GM12878 (cell line): ENCODE data around the gene STK38. TPM values are rescaled to one million over a fixed set of nuclear protein-coding genes. Genes with fewer than 3 reads are reported as not detected.
A peak's percentile ranks its signal among the peaks of the same experiment; 100 is the strongest.

ENCODE experiments used
- ATAC-seq: fragments of 200-7000 bp; cut with Tn5 transposase; 3 replicates; pipeline ENCODE4 v1.9.1; 2020; ENCODE audit warnings: mild to moderate bottlenecking, moderate library complexity
- BruUV-seq: library from RNA; stranded (reverse); fragments of 400-500 nt; replicated peaks from 2 replicates; lab custom pipeline; 2021; lab: Mats Ljungman, UMichigan
- CTCF ChIA-PET: fragments of 300-600 bp; sonication (Branson Sonifier 250); formaldehyde crosslinking; extraction: SDS; loops from one replicate; lab custom pipeline; 2021; ENCODE audit warnings: inconsistent platforms; lab: Yijun Ruan, JAX
- POLR2A ChIA-PET: fragments of 350-600 bp; formaldehyde crosslinking; extraction: SDS; loops from one replicate; lab custom pipeline; 2021; ENCODE audit warnings: inconsistent platforms; lab: Charles Lee
- RAD21 ChIA-PET: fragments of 300-600 bp; sonication (Branson Sonifier 250); formaldehyde crosslinking; loops from one replicate; lab custom pipeline; 2023; ENCODE audit warnings: antibody characterized with exemption; ENCODE audit not compliant: unreplicated experiment; lab: Charles Lee
- SMC1A ChIA-PET: fragments of 300-600 bp; sonication (Branson Sonifier 250); formaldehyde crosslinking; loops from one replicate; lab custom pipeline; 2023; ENCODE audit not compliant: unreplicated experiment, uncharacterized antibody; lab: Charles Lee
- DNase-seq: peaks from one replicate; pipeline ENCODE4 v3.0.0-alpha.2; 2011; ENCODE audit warnings: low read depth, low spot score
- FAIRE-seq: peaks from 3 replicates; lab custom pipeline; 2011; peaks lifted over from hg19 to GRCh38; lab: Jason Lieb, UNC
- H2AFZ ChIP-seq: 2 replicates; pipeline ENCODE4 v1.6.0; 2011; ENCODE audit warnings: low read depth, low read length, control low read depth; ENCODE audit not compliant: control insufficient read depth
- H3K27ac ChIP-seq: 2 replicates; pipeline ENCODE4 v1.5.1; 2011; ENCODE audit warnings: control low read depth; ENCODE audit not compliant: control insufficient read depth, insufficient read depth
- H3K27me3 ChIP-seq, 2 experiments: replicated peaks in 1 of 2; 2 replicates each; pipeline versions ENCODE4 v1.6.0 to v1.6.1; 2011; ENCODE audit warnings: low read length in 1 of 2; ENCODE audit not compliant: control insufficient read depth in 2 of 2, insufficient read depth in 2 of 2
- H3K36me3 ChIP-seq, 2 experiments: 2 replicates each; pipeline ENCODE4 v1.5.1; 2011; ENCODE audit warnings: low read length in 1 of 2; ENCODE audit not compliant: control insufficient read depth in 2 of 2, insufficient read depth in 2 of 2
- H3K4me1 ChIP-seq: 2 replicates; pipeline ENCODE4 v1.6.1; 2011; ENCODE audit warnings: mild to moderate bottlenecking, low read length, moderate library complexity, mixed read lengths; ENCODE audit not compliant: control insufficient read depth, insufficient read depth
- H3K4me2 ChIP-seq: 2 replicates; pipeline ENCODE4 v1.6.0; 2011; ENCODE audit warnings: control low read depth; ENCODE audit not compliant: control insufficient read depth, insufficient read depth
- H3K4me3 ChIP-seq: fragments of 200-600 bp; sonication (generic); 2 replicates; pipeline ENCODE4 v1.5.1; 2016
- H3K79me2 ChIP-seq: 2 replicates; pipeline ENCODE4 v1.6.0; 2011; ENCODE audit warnings: low read length; ENCODE audit not compliant: control insufficient read depth, insufficient read depth
- H3K9ac ChIP-seq: 2 replicates; pipeline ENCODE4 v1.8.0; 2011; ENCODE audit warnings: low read length, control low read depth, mixed read lengths; ENCODE audit not compliant: control insufficient read depth, insufficient read depth
- H3K9me3 ChIP-seq: replicated peaks from 3 replicates; pipeline ENCODE4 v1.5.1; 2011; ENCODE audit warnings: mild to moderate bottlenecking, low read length; ENCODE audit not compliant: control insufficient read depth, insufficient read depth
- H4K20me1 ChIP-seq: 2 replicates; pipeline ENCODE4 v1.6.0; 2011; ENCODE audit not compliant: control insufficient read depth, insufficient read depth
- ETV6 ChIP-seq, 2 experiments: fragments of 450-650 bp in 1 of 2; IDR thresholded peaks in 1 of 2; conservative IDR thresholded peaks in 1 of 2; 2 replicates each; pipeline ENCODE4 v1.6.1; 2014; ENCODE audit warnings: antibody characterized with exemption in 1 of 2, borderline replicate concordance in 1 of 2, low read depth in 1 of 2, mild to moderate bottlenecking in 1 of 2, moderate library complexity in 1 of 2
- GATAD2B ChIP-seq: fragments of 450-650 bp; conservative IDR thresholded peaks from 2 replicates; pipeline ENCODE4 v1.6.1; 2017; ENCODE audit warnings: low read depth, mild to moderate bottlenecking, moderate library complexity
- IKZF2 ChIP-seq, 2 experiments: fragments of 450-650 bp; IDR thresholded peaks; 2 replicates each; pipeline ENCODE4 v1.6.1; 2017; ENCODE audit warnings: mild to moderate bottlenecking in 2 of 2, moderate library complexity in 2 of 2
- KDM1A ChIP-seq: fragments of 200-600 bp; sonication (generic); IDR thresholded peaks from 2 replicates; pipeline ENCODE4 v1.6.1; 2016; ENCODE audit warnings: borderline replicate concordance
- ZNF274 ChIP-seq: IDR thresholded peaks from one replicate; pipeline ENCODE4 v1.8.0; 2011; ENCODE audit not compliant: insufficient read length, insufficient read depth
- WGBS: methylation state at CpG from one replicate; pipeline ENCODE4 v1.1.6; 2016; ENCODE audit warnings: low lambda C conversion rate; ENCODE audit not compliant: insufficient replicate concordance, insufficient coverage; ENCODE audit errors: missing lambda C conversion rate; 5-methylcytosine and 5-hydroxymethylcytosine counted together
- in situ Hi-C: fragments of 300-500 bp; cut with MboI; formaldehyde crosslinking; loops from 9 replicates; pipeline ENCODE4 v1.14.3; 2018; ENCODE audit warnings: mixed read lengths
- intact Hi-C: fragments of 100-400 bp; cut with micrococcal nuclease; formaldehyde crosslinking; loops from one replicate; pipeline ENCODE4 v1.14.2; 2022; ENCODE audit not compliant: unreplicated experiment
- polyA plus RNA-seq, 11 experiments: library from polyadenylated mRNA; depleted of rRNA in 4 of 11; unstranded in 6 of 11; stranded (reverse) in 5 of 11; fragments of >200 nt; fragmentation: Nextera tagmentation in 4 of 11; fragmentation: Illumina TruSeq in 1 of 11; extraction: Ambion mirVana in 4 of 11; extraction: Trizol in 1 of 11; gene quantifications; 1 replicate in 1 of 11; 2 replicates in 10 of 11; pipeline versions ENCODE4 v1.2.1 to v1.2.3, GENCODE V29; 2011 to 2016; ENCODE audit warnings: inconsistent platforms in 2 of 11, missing spikeins in 2 of 11, low read depth in 1 of 11
- total RNA-seq, 4 experiments: library from RNA; depleted of rRNA in 3 of 4; stranded (reverse); fragments of >200 nt in 3 of 4; fragmentation: Illumina TruSeq in 1 of 4; extraction: Trizol in 1 of 4; gene quantifications; 2 replicates each; pipeline versions ENCODE4 v1.2.1 to v1.2.3, GENCODE V29; 2013 to 2021
- TF ChIP-seq, protein P1 (sequence below): IDR thresholded peaks from 2 replicates; pipeline ENCODE4 v1.6.1; 2011; ENCODE audit warnings: mild to moderate bottlenecking, low read depth, low read length, moderate library complexity; ENCODE audit not compliant: insufficient replicate concordance
- TF ChIP-seq, protein P2 (sequence below): fragments of 450-650 bp; IDR thresholded peaks from 2 replicates; pipeline ENCODE4 v1.6.1; 2016; ENCODE audit warnings: mild to moderate bottlenecking, moderate library complexity, borderline replicate concordance
- TF ChIP-seq, protein P3 (sequence below): fragments of 450-650 bp; formaldehyde crosslinking; IDR thresholded peaks from 2 replicates; pipeline ENCODE4 v1.5.0; 2022; ENCODE audit warnings: mild to moderate bottlenecking, missing genetic modification characterization

STK38 gene
- total and polyA plus RNA-seq, 10 of the 15 experiments (the other 5 are each of a cell fraction or from before 2014, with no cell fraction given) = 4.1 to 18.7 (median 13.6) TPM

DNA sequence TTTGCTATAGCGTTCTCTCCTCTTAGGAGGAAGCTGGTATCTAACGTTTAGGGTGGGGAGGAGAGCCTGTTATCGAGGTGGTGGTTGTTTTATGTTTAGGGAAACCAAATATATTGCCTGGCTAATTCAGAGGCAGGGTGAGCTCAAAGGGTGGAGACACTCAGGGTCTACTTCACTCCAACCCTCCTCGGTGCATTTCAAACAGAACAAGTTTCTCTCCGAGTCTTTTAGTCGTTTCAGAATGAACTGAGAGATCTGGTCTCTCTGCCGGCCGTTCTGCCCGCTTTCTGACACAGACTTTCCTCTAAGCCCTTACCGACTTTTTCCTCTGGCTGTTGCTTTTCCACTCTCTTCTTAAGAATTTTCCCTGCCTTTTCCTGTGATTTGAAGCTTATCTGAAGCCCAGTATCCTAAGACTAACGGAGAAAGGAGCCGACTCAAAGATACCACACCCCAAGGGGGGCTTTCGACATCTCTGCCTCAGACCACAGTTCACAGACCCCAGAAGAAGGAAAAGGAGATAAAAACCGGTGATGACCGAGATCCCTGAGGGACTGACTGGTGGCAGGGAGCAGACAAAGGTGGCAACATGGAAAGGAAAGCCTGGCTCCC, 865 bp downstream of the STK38 start:
- H3K79me2 ChIP-seq = peaks cover 39% of the 10 kb centered on the region
- CTCF ChIA-PET = interaction anchor here (0.7 to 1.5 kb wide), 4 partner anchors 14 to 103 kb away, joined by 3 to 5 read pairs (median 3); no protein-coding TSS in a partner anchor

More for the DNA sequence above, 865 bp downstream of the STK38 start:
- Histone ChIP-seq H3K27ac (peak overlapping the region; percentile 84), H3K4me1 (peaks cover 19% of the 10 kb centered on the region), H3K27me3 (no peaks in the 10 kb centered on the region), H3K4me2 (peak overlapping the region; percentile 85), H3K9ac (peak overlapping the region; percentile 85), H3K9me3 (no peaks in the 10 kb centered on the region), H4K20me1 (no peaks in the 10 kb centered on the region)
- SMC1A ChIA-PET = interaction anchor here (0.6 to 4.5 kb wide), 8 partner anchors 13 to 420 kb away, joined by 3 to 19 read pairs (median 4); no protein-coding TSS in a partner anchor
- no peak for FAIRE-seq
- DNase-seq = no peak
- POLR2A ChIA-PET = interaction anchor here (0.5 to 1.0 kb wide), 4 partner anchors 47 to 146 kb away, joined by 3 to 4 read pairs (median 3); partner anchors contain the start of gene SRSF3
- intact Hi-C loops = loop anchor here (5.0 kb wide), 1 partner anchor 136 kb away; no protein-coding TSS in a partner anchor
- BruUV-seq = no TSS peak
- peak; percentile 37 for ATAC-seq
- in situ Hi-C loops = no loop called here
- RAD21 ChIA-PET = interaction anchor here (1.2 to 2.2 kb wide), 6 partner anchors 25 to 129 kb away, joined by 4 to 12 read pairs (median 4); no protein-coding TSS in a partner anchor
- TF ChIP-seq ZNF274 (no peak), GATAD2B (no peak), ETV6 (conservative IDR thresholded peaks at IDR 0.05 in 1 of 2, IDR thresholded peaks at IDR 0.05 in 1 of 2; ENCODE audit: borderline replicate concordance in 1 of 2, low read depth in 1 of 2) (no peak), IKZF2 (IDR thresholded peaks at IDR 0.05) (peak in 1 of 2 experiments; percentile 43; a peak in 1 of 4 replicates), KDM1A (no peak)
- TF ChIP-seq, protein P1, sequence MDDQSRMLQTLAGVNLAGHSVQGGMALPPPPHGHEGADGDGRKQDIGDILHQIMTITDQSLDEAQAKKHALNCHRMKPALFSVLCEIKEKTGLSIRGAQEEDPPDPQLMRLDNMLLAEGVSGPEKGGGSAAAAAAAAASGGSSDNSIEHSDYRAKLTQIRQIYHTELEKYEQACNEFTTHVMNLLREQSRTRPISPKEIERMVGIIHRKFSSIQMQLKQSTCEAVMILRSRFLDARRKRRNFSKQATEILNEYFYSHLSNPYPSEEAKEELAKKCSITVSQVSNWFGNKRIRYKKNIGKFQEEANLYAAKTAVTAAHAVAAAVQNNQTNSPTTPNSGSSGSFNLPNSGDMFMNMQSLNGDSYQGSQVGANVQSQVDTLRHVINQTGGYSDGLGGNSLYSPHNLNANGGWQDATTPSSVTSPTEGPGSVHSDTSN = no peak
- TF ChIP-seq, protein P2, sequence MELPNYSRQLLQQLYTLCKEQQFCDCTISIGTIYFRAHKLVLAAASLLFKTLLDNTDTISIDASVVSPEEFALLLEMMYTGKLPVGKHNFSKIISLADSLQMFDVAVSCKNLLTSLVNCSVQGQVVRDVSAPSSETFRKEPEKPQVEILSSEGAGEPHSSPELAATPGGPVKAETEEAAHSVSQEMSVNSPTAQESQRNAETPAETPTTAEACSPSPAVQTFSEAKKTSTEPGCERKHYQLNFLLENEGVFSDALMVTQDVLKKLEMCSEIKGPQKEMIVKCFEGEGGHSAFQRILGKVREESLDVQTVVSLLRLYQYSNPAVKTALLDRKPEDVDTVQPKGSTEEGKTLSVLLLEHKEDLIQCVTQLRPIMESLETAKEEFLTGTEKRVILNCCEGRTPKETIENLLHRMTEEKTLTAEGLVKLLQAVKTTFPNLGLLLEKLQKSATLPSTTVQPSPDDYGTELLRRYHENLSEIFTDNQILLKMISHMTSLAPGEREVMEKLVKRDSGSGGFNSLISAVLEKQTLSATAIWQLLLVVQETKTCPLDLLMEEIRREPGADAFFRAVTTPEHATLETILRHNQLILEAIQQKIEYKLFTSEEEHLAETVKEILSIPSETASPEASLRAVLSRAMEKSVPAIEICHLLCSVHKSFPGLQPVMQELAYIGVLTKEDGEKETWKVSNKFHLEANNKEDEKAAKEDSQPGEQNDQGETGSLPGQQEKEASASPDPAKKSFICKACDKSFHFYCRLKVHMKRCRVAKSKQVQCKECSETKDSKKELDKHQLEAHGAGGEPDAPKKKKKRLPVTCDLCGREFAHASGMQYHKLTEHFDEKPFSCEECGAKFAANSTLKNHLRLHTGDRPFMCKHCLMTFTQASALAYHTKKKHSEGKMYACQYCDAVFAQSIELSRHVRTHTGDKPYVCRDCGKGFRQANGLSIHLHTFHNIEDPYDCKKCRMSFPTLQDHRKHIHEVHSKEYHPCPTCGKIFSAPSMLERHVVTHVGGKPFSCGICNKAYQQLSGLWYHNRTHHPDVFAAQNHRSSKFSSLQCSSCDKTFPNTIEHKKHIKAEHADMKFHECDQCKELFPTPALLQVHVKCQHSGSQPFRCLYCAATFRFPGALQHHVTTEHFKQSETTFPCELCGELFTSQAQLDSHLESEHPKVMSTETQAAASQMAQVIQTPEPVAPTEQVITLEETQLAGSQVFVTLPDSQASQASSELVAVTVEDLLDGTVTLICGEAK = no peak
- TF ChIP-seq, protein P3, sequence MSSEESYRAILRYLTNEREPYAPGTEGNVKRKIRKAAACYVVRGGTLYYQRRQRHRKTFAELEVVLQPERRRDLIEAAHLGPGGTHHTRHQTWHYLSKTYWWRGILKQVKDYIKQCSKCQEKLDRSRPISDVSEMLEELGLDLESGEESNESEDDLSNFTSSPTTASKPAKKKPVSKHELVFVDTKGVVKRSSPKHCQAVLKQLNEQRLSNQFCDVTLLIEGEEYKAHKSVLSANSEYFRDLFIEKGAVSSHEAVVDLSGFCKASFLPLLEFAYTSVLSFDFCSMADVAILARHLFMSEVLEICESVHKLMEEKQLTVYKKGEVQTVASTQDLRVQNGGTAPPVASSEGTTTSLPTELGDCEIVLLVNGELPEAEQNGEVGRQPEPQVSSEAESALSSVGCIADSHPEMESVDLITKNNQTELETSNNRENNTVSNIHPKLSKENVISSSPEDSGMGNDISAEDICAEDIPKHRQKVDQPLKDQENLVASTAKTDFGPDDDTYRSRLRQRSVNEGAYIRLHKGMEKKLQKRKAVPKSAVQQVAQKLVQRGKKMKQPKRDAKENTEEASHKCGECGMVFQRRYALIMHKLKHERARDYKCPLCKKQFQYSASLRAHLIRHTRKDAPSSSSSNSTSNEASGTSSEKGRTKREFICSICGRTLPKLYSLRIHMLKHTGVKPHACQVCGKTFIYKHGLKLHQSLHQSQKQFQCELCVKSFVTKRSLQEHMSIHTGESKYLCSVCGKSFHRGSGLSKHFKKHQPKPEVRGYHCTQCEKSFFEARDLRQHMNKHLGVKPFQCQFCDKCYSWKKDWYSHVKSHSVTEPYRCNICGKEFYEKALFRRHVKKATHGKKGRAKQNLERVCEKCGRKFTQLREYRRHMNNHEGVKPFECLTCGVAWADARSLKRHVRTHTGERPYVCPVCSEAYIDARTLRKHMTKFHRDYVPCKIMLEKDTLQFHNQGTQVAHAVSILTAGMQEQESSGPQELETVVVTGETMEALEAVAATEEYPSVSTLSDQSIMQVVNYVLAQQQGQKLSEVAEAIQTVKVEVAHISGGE (CRISPR knock-in tag) = no peak
- TF ChIP-seq, all 136 proteins: peak for 1
- WGBS = 2% methylated on average over 15 of the region's 15 CpGs
- Histone ChIP-seq H3K36me3 (no peaks in the 10 kb centered on the region), H2AFZ (peak overlapping the region; percentile 75), H3K4me3 (peak overlapping the region; percentile 97)
